Smooth muscle cell (in vitro differentiated cells): ENCODE measurements around the gene EYS. TPM values are rescaled to one million over a fixed set of nuclear protein-coding genes. Genes with fewer than 3 reads are reported as not detected.

Experiments
- DNase-seq: peaks from one replicate; lab custom pipeline; 2025; ENCODE audit not compliant: unreplicated experiment; lab: John Stamatoyannopoulos, UW
- H2AFZ ChIP-seq: fragments of 200-600 bp; sonication (generic); 2 replicates; pipeline ENCODE4 v1.6.0; 2016; ENCODE audit warnings: antibody characterized with exemption, low read depth, mild to moderate bottlenecking
- H3F3A ChIP-seq: fragments of 200-600 bp; sonication (generic); 2 replicates; pipeline ENCODE4 v1.6.0; 2017; ENCODE audit warnings: antibody characterized with exemption, low read depth
- H3K27ac ChIP-seq: fragments of 200-600 bp; sonication (generic); 2 replicates; pipeline ENCODE4 v1.5.1; 2016; ENCODE audit warnings: low read depth, mild to moderate bottlenecking
- H3K27me3 ChIP-seq: fragments of 200-600 bp; sonication (generic); 2 replicates; pipeline ENCODE4 v1.6.1; 2016; ENCODE audit warnings: low read depth, mild to moderate bottlenecking
- H3K36me3 ChIP-seq: fragments of 200-600 bp; sonication (generic); 2 replicates; pipeline ENCODE4 v1.5.1; 2016; ENCODE audit warnings: low read depth
- H3K4me1 ChIP-seq: fragments of 200-600 bp; sonication (generic); 2 replicates; pipeline ENCODE4 v1.5.1; 2016; ENCODE audit warnings: low read depth
- H3K4me2 ChIP-seq: fragments of 200-600 bp; sonication (generic); 2 replicates; pipeline ENCODE4 v1.6.0; 2016; ENCODE audit warnings: mild to moderate bottlenecking
- H3K4me3 ChIP-seq: fragments of 200-600 bp; sonication (generic); 2 replicates; pipeline ENCODE4 v1.5.1; 2016; ENCODE audit warnings: mild to moderate bottlenecking
- H3K79me2 ChIP-seq: fragments of 200-600 bp; sonication (generic); 2 replicates; pipeline ENCODE4 v1.6.0; 2016; ENCODE audit warnings: low read depth, mild to moderate bottlenecking
- H3K9ac ChIP-seq: fragments of 200-600 bp; sonication (generic); 2 replicates; pipeline ENCODE4 v1.6.0; 2016; ENCODE audit warnings: low read depth
- H3K9me3 ChIP-seq: fragments of 200-600 bp; sonication (generic); replicated peaks from 2 replicates; pipeline ENCODE4 v1.5.1; 2016; ENCODE audit warnings: low read depth
- H4K20me1 ChIP-seq: fragments of 200-600 bp; sonication (generic); 2 replicates; pipeline ENCODE4 v1.6.0; 2016; ENCODE audit warnings: low read depth
- CTCF ChIP-seq: fragments of 200-600 bp; sonication (generic); IDR thresholded peaks from 2 replicates; pipeline ENCODE4 v1.5.1; 2017; ENCODE audit warnings: borderline replicate concordance, mild to moderate bottlenecking, antibody characterized with exemption; ENCODE audit not compliant: insufficient read depth, poor library complexity, severe bottlenecking
- WGBS: methylation state at CpG from one replicate; pipeline ENCODE4 v1.1.7; 2016; ENCODE audit warnings: low lambda C conversion rate; 5-methylcytosine and 5-hydroxymethylcytosine counted together
- polyA plus RNA-seq: library from polyadenylated mRNA; unstranded; fragments of >200 nt; fragmentation: Nextera tagmentation; extraction: Ambion mirVana; gene quantifications from 2 replicates; pipeline ENCODE4 v1.2.1, GENCODE V29; 2016
- total RNA-seq: library from RNA; depleted of rRNA; stranded (reverse); fragments of >200 nt; gene quantifications from 2 replicates; pipeline ENCODE4 v1.2.3, GENCODE V29; 2014

Gene EYS
- total and polyA plus RNA-seq, 2 experiments from 2014 or later = 0.07 to 0.18 TPM

GRCh38 chr6:64404396-64404795 is 1302.6 kb downstream of the EYS start:
- DNase-seq = no peak
- no peaks in the 10 kb centered on the region for H3K36me3 ChIP-seq
- no peak for TF ChIP-seq CTCF
- H3K4me2 ChIP-seq = no peak overlapping the region
- H3K4me3 ChIP-seq = no peak overlapping the region
- no peak overlapping the region for H2AFZ ChIP-seq
- H3K4me1 ChIP-seq = no peaks in the 10 kb centered on the region
- no peaks in the 10 kb centered on the region for H3F3A ChIP-seq
- 88% methylated on average over 5 of the region's 5 CpGs for WGBS
- no peak overlapping the region for H3K9ac ChIP-seq
- H3K9me3 ChIP-seq = no peaks in the 10 kb centered on the region
- H3K79me2 ChIP-seq = no peaks in the 10 kb centered on the region
- no peaks in the 10 kb centered on the region for H3K27me3 ChIP-seq
- no peaks in the 10 kb centered on the region for H4K20me1 ChIP-seq
- H3K27ac ChIP-seq = no peak overlapping the region

- H3K27ac ChIP-seq = no peak overlapping the region
- H3F3A ChIP-seq = no peaks in the 10 kb centered on the region
- TF ChIP-seq CTCF = no peak
- no peak overlapping the region for H3K9ac ChIP-seq
- H2AFZ ChIP-seq = no peak overlapping the region
- no peak overlapping the region for H3K4me2 ChIP-seq
- no peaks in the 10 kb centered on the region for H3K79me2 ChIP-seq
- no peaks in the 10 kb centered on the region for H3K9me3 ChIP-seq
- no peaks in the 10 kb centered on the region for H3K4me1 ChIP-seq
- DNase-seq = no peak
- H4K20me1 ChIP-seq = no peaks in the 10 kb centered on the region
- peaks cover 4% of the 10 kb centered on the region for H3K27me3 ChIP-seq
- H3K36me3 ChIP-seq = no peaks in the 10 kb centered on the region
- no peak overlapping the region for H3K4me3 ChIP-seq
- 43% methylated on average over 2 of the region's 2 CpGs for WGBS
Observed at GRCh38 chr6:64383277-64383676, 1323.7 kb downstream of the EYS start.

GRCh38 chr6:64376394-64376793 is 1330.6 kb downstream of the EYS start:
- H3K4me1 ChIP-seq = no peaks in the 10 kb centered on the region
- 54% methylated on average over 5 of the region's 5 CpGs for WGBS
- no peak overlapping the region for H3K4me2 ChIP-seq
- DNase-seq = no peak
- H2AFZ ChIP-seq = no peak overlapping the region
- H3K27ac ChIP-seq = no peak overlapping the region
- no peak overlapping the region for H3K4me3 ChIP-seq
- no peaks in the 10 kb centered on the region for H3K9me3 ChIP-seq
- no peaks in the 10 kb centered on the region for H3F3A ChIP-seq
- no peaks in the 10 kb centered on the region for H3K36me3 ChIP-seq
- TF ChIP-seq CTCF = no peak
- H3K79me2 ChIP-seq = no peaks in the 10 kb centered on the region
- no peaks in the 10 kb centered on the region for H4K20me1 ChIP-seq
- peaks cover 4% of the 10 kb centered on the region for H3K27me3 ChIP-seq
- no peak overlapping the region for H3K9ac ChIP-seq

GRCh38 chr6:64357430-64357829 is 1349.6 kb downstream of the EYS start:
- no peak for TF ChIP-seq CTCF
- 81% methylated on average over 1 of the region's 1 CpG for WGBS
- no peak for DNase-seq
- H3K9me3 ChIP-seq = no peaks in the 10 kb centered on the region
- no peaks in the 10 kb centered on the region for H3F3A ChIP-seq
- H3K79me2 ChIP-seq = no peaks in the 10 kb centered on the region
- no peak overlapping the region for H2AFZ ChIP-seq
- no peak overlapping the region for H3K4me2 ChIP-seq
- H3K27ac ChIP-seq = no peak overlapping the region
- H3K9ac ChIP-seq = no peak overlapping the region
- H3K27me3 ChIP-seq = no peaks in the 10 kb centered on the region
- no peaks in the 10 kb centered on the region for H3K36me3 ChIP-seq
- no peaks in the 10 kb centered on the region for H4K20me1 ChIP-seq
- H3K4me3 ChIP-seq = no peak overlapping the region
- H3K4me1 ChIP-seq = peaks cover 5% of the 10 kb centered on the region
